ENCODE results near the gene PROM1. TPM values are rescaled to one million over a fixed set of nuclear protein-coding genes. Genes with fewer than 3 reads are reported as not detected.

The PROM1 gene
- total RNA-seq, 1 donor from 2014 or later, result 12.4 TPM

DNA sequence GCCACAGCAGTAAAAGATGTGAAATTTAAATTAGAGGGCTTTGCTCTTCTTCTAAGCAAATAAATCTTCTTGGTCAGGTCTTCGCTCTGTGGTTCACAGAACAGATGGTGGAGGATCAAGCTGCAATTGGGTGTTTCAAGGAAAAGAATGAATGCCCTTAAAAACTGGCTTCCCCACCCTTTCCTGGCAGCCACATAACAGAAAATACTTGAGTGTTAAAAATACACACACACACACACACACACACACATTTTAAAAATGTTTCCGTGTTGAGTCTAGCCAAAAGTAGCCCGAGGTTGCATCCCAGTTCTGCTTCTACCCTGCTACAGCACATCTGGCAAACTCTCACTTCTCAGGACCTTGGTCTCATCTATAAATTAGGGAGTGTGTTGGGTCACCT is 64.2 kb downstream of the PROM1 start:
- no peak overlapping the region for H3K4me3 Mint-ChIP-seq
- TF ChIP-seq, protein P1, sequence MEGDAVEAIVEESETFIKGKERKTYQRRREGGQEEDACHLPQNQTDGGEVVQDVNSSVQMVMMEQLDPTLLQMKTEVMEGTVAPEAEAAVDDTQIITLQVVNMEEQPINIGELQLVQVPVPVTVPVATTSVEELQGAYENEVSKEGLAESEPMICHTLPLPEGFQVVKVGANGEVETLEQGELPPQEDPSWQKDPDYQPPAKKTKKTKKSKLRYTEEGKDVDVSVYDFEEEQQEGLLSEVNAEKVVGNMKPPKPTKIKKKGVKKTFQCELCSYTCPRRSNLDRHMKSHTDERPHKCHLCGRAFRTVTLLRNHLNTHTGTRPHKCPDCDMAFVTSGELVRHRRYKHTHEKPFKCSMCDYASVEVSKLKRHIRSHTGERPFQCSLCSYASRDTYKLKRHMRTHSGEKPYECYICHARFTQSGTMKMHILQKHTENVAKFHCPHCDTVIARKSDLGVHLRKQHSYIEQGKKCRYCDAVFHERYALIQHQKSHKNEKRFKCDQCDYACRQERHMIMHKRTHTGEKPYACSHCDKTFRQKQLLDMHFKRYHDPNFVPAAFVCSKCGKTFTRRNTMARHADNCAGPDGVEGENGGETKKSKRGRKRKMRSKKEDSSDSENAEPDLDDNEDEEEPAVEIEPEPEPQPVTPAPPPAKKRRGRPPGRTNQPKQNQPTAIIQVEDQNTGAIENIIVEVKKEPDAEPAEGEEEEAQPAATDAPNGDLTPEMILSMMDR (IDR thresholded peaks at IDR 0.05; ENCODE audit: unreplicated experiment), result no peak
- no peaks in the 10 kb centered on the region for H3K9me3 Mint-ChIP-seq
- H3K27ac Mint-ChIP-seq, result no peak overlapping the region
- no peaks in the 10 kb centered on the region for H3K4me1 Mint-ChIP-seq
- H3K36me3 Mint-ChIP-seq, result no peaks in the 10 kb centered on the region
- no peak for DNase-seq (ENCODE audit: low spot score in 2 of 2, unreplicated experiment in 2 of 2)
- H3K27me3 Mint-ChIP-seq (ENCODE audit: low read depth), result no peaks in the 10 kb centered on the region

DNA sequence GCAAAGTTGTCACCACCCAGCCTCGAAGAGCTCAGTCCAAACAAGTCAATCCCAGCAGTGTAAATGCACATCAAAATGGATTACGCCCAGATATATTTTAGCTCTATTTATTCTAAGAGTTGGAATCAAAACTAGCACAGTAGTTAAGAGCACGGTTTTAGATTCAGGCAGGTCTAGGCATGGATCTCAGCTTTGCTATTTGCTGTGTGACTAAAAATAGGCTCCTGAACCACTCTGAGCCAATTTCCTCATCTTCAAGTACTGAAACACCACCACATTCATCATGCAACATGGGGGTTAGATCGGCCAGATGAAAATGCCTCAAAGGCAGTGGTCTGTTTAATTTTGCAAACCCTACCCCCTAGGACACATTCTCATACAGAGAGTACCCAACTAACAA is 65.0 kb downstream of the PROM1 start:
- Mint-ChIP-seq H3K9me3 (no peaks in the 10 kb centered on the region), H3K27ac (no peak overlapping the region), H3K36me3 (no peaks in the 10 kb centered on the region), H3K4me3 (no peak overlapping the region), H3K27me3 (ENCODE audit: low read depth) (no peaks in the 10 kb centered on the region), H3K4me1 (no peaks in the 10 kb centered on the region)
- DNase-seq (ENCODE audit: low spot score in 2 of 2, unreplicated experiment in 2 of 2), result no peak
- TF ChIP-seq, protein P1 (IDR thresholded peaks at IDR 0.05; ENCODE audit: unreplicated experiment), result no peak

DNA sequence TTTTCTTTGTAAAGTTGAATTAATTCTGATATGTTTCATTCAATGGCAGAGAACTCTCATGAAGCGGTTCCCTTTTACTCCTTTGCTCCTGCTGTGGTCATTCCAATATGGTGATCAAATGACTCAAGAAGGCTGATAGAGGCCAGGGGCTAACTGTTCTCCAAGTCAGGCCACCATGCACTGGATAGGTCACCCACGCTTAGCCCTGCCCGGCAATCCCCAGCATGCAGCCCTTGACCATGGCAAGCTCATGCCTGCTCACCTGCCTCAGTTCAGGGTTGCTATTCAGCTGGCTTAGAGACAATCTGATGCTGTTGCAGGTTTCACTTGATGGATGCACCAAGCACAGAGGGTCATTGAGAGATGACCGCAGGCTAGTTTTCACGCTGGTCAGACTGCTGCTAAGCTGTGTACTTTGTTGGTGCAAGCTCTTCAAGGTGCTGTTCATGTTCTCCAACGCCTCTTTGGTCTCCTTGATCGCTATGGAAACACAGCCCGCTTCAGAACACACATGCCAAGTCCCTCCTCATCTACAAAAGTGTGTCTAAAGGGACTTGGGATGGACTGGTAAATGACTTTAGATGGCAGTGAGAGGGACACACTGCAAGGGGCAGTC is 65.7 kb downstream of the PROM1 start:
- DNase-seq (ENCODE audit: low spot score in 2 of 2, unreplicated experiment in 2 of 2), result no peak
- no peaks in the 10 kb centered on the region for H3K4me1 Mint-ChIP-seq
- TF ChIP-seq, protein P1 (IDR thresholded peaks at IDR 0.05; ENCODE audit: unreplicated experiment), result no peak
- no peaks in the 10 kb centered on the region for H3K9me3 Mint-ChIP-seq
- no peaks in the 10 kb centered on the region for H3K27me3 Mint-ChIP-seq (ENCODE audit: low read depth)
- no peaks in the 10 kb centered on the region for H3K36me3 Mint-ChIP-seq
- H3K4me3 Mint-ChIP-seq, result no peak overlapping the region
- H3K27ac Mint-ChIP-seq, result no peak overlapping the region

GRCh38 chr4:16016536-16016935 is 67.3 kb downstream of the PROM1 start:
- TF ChIP-seq, protein P1 (IDR thresholded peaks at IDR 0.05; ENCODE audit: unreplicated experiment), result no peak
- no peaks in the 10 kb centered on the region for H3K9me3 Mint-ChIP-seq
- no peaks in the 10 kb centered on the region for H3K36me3 Mint-ChIP-seq
- H3K4me3 Mint-ChIP-seq, result no peak overlapping the region
- no peaks in the 10 kb centered on the region for H3K27me3 Mint-ChIP-seq (ENCODE audit: low read depth)
- no peak for DNase-seq (ENCODE audit: low spot score in 2 of 2, unreplicated experiment in 2 of 2)
- no peaks in the 10 kb centered on the region for H3K4me1 Mint-ChIP-seq
- no peak overlapping the region for H3K27ac Mint-ChIP-seq

DNA sequence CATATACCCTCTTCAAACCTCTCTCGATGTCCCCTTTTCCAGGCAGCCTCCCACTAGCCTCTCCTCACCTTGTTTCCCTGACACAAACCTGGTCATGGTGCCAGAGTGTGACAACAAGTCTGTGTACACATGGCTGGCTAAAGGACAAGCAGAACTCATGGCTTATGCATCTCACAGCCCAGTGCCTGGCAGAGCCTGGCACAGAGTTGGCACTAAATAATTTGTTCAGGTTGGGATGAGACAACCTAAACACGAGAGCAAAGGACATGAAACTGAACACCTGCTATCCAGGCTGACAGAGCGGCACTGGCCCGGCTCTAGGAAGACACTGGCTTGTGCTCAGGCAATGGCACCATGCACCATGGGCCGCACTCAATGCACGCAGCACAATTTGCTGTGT is 72.7 kb downstream of the PROM1 start:
- no peak overlapping the region for H3K4me3 Mint-ChIP-seq
- DNase-seq (ENCODE audit: low spot score in 2 of 2, unreplicated experiment in 2 of 2), result no peak
- TF ChIP-seq, protein P1 (IDR thresholded peaks at IDR 0.05; ENCODE audit: unreplicated experiment), result no peak
- H3K9me3 Mint-ChIP-seq, result no peaks in the 10 kb centered on the region
- no peaks in the 10 kb centered on the region for H3K36me3 Mint-ChIP-seq
- H3K4me1 Mint-ChIP-seq, result peaks cover 4% of the 10 kb centered on the region
- no peak overlapping the region for H3K27ac Mint-ChIP-seq
- no peaks in the 10 kb centered on the region for H3K27me3 Mint-ChIP-seq (ENCODE audit: low read depth)

DNA sequence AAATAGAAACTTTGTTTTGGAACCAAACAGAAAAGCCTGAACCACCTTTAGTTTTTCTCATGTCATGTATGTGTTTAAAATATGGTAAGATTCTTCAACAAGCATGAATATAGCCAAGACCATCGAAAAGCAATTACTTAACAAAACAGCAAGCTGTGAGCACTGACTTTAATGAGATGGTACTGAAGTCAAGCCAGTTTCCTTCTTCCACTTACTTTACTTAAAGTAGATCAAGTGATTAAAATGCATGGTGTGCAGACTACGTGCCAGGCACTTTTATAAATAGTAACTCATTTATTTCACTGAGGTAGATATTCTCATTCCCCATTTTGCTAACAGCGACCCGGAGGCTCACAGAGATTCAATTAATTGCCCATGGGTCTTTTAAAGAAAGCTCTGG is 74.7 kb downstream of the PROM1 start:
- TF ChIP-seq, protein P1 (IDR thresholded peaks at IDR 0.05; ENCODE audit: unreplicated experiment), result no peak
- Mint-ChIP-seq H3K4me1 (peaks cover 4% of the 10 kb centered on the region), H3K27me3 (ENCODE audit: low read depth) (no peaks in the 10 kb centered on the region), H3K9me3 (no peaks in the 10 kb centered on the region), H3K36me3 (no peaks in the 10 kb centered on the region), H3K27ac (no peak overlapping the region), H3K4me3 (no peak overlapping the region)
- no peak for DNase-seq (ENCODE audit: low spot score in 2 of 2, unreplicated experiment in 2 of 2)

Data from mesothelial cell of epicardium (in vitro differentiated cells).